HG03159 (cell line): ENCODE results near the gene CAMK2D.
"Not testable (repeated sequence)": the region's sequence is repeated elsewhere in the genome, so short reads cannot be mapped to it uniquely, and the experiment has no call there.

Experiments
- ATAC-seq: cut with Tn5 transposase; IDR thresholded peaks from one replicate; pipeline ENCODE4 v1.9.1; 2021; ENCODE audit warnings: mild to moderate bottlenecking, moderate library complexity; ENCODE audit not compliant: unreplicated experiment

The CAMK2D gene

DNA sequence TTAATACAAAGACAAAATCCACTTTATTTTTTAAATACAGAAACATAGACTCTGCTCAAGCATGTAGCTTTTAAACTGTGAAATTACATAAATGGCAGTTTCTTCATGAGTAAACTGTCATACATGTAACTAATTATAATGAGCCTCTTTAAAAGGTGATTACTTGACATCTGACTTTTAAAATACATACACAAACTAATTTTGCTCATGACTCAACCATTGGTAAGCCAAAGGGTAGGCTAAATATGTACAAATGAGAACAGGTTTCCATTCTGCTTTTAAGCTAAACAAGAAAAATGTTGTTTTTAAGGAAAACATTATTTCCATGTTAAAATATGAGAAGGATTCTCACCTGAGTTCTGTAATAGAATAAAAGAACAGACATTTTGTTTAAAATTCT lies 27.9 kb downstream of the CAMK2D start:
- no peak for ATAC-seq

DNA sequence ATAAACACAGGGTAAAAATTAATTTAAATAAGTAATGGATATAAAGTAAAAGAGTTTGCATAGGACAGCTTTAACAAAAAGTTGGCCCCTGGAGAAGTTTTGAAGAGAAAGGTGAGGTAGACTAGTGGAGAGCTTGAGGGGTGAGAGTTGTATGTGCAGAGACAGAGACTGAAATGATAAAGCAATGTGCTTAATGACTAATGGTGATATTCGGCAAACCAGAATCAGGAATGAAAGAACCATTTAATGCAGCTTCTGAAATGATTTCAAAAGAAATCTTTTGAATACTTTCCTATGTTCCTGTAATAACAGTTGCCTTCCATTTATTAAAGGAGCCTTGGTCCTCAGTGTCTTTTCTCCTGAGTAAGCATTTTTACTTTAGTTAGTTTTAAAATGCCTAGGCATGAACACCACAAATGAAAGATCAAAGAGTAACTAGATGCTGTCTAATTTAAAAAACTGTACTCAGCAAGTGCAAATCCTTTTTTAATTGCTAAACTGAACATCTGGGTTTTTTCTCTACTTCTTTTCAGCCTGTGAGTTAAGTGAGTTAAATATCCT lies 28.5 kb downstream of the CAMK2D start:
- no peak for ATAC-seq

DNA sequence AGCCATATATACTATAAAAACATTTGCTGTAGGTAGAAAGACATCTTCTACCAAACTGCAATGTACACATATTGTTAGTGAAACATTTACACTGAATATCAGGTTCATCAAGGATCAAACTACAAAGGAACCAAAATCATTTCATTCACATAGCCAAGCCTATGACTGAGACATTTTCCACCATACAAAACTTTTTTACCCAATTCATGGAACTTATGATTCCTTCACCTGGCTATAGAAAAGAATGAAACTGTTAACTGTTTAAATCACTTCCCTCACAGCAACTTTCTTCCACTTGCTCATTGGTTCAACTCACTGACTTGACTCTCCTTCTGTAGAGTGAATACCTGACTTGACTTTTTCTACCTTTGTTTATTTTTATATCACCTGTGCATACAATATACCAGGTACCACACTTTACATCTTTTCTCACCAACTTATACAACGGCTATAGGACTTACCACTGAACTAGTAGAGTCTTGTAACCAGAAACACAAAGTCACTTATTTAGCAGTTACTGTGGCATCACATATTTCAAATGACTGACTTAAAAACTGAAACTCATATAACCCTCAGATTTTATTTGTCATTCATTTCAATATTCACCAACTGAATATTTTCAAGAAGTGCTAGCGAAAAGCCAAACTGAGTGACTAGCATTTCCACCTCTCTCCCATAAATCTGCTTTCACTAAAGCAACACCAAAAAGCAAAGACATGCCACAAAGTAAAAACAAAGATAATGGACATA lies 30.9 kb downstream of the CAMK2D start:
- no peak for ATAC-seq

DNA sequence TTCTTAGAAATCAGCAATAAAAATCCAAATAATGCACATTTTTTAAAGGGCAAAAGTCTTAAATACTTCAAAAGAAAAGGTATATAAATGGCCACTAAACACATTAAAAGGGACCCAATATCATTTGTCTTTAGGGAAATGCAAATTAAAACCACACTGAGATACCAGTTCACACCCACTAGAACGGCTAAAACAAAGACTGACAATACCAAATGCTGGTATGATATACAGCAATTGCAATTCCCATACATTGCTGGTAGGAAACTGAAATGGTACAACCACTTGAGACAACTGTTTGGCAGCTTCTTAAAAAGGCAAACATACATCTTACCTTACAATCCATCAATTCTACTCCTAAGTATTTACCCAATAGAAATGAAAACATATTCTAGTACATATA lies 33.7 kb downstream of the CAMK2D start:
- ATAC-seq, result no peak

DNA sequence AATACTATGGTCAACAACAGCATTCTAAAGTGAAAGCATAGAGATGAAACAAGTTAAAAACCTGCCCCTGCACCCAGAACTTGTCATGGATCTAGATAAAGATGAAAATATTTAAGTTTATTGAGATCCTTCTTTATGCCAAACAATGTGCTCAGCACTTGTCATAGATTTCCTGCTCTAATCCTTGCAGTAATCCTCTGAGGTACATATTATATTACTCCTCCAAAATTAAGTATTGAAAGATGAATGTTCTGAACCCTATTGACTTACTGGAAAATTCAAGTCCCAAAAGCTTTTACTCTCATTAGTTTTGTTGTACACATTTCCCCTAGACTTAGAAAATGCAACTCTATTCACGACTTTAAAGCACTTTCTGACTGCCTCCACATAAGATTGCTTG lies 35.6 kb downstream of the CAMK2D start:
- no peak for ATAC-seq

DNA sequence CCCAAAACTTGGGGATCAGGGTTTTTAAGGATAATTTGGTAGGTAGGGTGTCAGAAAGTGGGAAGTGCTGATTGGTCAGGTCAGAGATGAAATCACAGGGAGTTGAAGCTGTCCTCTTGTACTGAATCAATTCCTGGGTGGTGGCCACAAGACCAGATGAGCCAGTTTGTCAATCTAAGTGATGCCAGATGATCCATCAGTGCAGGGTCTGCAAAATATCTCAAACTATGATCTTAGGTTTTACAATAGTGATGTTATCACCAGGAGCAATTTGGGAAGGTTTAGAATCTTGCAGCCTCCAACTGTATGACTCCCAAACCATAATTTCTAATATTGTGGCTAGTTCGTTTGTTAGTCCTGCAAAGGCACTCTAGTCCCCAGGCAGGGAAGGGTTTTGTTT lies 43.3 kb downstream of the CAMK2D start:
- no peak for ATAC-seq

DNA sequence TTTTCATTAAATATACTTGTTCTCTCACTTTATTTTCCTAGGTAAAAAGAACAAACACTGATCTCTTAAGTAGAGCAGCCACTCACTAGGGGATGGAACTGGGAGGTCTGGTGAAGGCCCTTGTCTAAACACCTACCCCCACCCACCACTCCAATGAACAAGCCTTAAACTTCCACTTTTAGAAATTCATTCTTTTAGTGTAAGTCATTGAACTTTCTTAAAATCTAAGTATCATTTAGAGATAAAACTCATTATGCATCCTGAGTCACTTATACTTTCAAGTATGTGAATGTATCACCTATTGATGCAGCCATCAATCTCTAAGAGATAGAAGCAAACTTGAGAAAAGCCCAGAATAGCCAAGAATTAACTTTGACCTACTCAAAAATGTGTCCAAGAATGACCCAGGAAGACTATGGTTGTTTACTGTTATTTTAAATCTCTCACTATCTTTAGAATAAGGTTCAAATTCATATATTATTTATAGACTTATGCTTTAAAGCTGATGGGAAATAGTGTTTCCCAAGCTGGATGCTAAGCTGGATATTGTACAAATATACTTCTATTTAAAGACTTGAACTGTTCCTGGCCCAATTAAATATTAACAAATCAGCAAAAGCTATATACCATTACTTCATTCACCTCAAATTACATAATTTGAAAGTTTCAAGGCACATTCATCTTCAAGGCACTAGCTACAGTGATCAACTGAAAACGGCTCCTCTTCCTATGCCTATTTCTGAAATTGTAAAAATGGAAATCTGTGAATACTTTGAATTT lies 49.5 kb downstream of the CAMK2D start:
- ATAC-seq, result no peak

DNA sequence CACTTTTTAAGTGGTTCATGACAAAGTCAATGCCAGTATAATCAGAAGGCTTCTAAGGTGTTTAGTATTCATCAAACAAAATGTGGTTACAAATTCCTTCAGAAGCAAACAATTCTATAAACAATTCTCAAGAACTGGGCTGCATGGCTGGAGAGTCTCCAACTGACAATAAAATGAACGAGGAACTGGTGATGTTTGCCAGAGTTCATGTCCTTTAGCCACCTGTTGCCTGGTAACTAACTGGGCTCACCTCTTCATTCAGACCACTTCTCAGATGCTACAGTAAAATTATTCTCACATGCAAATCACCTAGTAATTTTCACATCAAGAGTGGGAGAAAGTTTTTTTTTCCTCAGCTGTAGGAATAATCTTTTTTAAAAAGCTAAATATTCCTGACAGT lies 53.3 kb downstream of the CAMK2D start:
- ATAC-seq, result peak; percentile 76

DNA sequence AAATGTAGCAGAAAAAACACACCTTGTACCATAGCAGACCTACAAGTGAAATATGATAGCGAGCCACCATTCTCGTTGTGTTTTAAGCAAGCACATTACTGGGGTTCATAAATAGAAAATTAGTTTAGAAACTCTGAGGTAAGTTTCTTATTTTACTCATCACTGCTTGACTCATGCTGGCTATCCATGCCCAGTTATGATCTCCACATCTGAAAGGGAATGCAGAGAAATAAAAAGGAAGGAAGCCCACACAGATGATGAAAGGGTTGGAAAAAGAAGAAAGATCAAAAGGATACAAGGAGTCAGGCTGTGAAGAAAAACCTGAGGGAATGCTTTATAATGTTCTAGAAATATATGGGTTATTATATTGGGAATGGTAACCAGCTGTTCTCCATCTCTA lies 54.5 kb downstream of the CAMK2D start:
- no peak for ATAC-seq

DNA sequence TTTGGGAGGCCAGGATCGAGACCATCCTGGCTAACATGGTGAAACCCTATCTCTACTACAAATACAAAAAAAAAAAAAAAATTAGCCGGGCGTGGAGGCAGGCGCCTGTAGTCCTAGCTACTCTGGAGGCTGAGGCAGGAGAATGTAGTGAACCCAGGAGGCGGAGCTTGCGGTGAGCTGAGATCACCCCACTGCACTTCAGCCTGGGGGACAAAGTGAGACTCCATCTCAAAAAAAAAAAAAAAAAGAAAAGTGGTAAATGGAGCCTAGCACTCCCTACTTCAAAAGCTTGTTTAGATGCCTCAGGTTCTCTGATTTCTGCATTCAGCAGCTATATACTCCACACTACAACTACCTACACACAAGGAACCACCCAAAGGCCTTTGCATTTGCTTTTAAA lies 56.4 kb downstream of the CAMK2D start:
- ATAC-seq, result not testable (repeated sequence)

DNA sequence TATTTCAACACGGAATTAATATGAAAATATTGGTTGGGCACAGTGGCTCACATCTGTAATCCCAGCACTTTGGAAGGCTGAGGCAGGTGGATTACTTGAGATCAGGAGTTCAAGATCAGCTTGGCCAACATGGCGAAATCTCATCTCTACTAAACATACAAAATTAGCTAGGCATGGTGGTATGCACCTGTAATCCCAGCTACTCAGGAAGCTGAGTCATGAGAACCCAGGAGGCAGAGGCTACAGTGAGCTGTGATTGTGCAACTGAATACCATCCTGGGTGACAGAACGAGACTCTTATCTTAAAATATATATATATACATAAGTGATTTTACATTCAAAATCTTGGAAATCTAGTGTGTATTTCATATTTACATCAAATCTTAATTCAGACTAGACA lies 58.9 kb downstream of the CAMK2D start:
- not testable (repeated sequence) for ATAC-seq

DNA sequence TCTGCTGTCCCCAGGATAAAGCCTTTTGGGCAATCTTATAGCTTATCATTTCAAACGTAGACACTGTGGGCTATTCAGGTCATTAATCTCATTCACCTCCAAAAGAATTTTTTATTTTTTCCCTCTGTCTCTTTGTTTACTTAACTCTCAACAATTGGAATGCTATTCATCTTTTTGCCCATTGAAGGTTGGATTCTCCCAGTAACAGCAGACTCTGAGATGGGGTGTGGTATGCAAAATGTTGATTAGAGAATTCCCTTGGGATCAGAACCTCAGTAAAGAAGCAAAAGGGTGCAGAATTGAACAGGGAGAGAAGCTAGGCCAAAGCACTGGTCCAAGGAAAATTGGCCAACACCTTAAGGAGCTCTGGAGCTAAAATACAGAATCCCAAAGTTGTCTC lies 60.4 kb downstream of the CAMK2D start:
- no peak for ATAC-seq

DNA sequence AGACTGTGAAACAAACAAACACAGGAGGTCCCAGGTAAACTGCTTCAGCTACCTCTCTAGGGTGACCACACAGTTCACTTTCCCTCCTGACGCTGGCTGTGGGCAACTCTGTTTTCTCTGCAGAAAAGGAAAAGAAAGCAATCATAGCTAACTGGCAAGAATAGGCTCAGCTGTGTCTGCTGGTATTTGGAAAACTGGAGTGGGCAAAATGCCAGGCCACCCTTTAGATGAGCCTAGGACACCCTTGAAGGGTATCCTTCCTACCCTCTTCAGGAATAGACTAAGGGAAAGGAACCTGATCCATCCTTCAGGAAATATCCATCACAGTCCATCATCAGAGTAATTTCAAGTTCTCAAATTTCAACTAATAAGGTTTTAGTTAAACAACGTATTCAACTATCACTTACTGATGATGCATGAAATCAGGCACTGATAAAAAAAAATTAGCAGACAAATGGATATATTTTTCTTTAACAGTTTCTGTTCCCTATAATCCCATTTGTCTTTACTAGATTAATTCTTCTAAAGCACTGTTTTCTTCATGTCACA lies 60.9 kb downstream of the CAMK2D start:
- ATAC-seq, result no peak

DNA sequence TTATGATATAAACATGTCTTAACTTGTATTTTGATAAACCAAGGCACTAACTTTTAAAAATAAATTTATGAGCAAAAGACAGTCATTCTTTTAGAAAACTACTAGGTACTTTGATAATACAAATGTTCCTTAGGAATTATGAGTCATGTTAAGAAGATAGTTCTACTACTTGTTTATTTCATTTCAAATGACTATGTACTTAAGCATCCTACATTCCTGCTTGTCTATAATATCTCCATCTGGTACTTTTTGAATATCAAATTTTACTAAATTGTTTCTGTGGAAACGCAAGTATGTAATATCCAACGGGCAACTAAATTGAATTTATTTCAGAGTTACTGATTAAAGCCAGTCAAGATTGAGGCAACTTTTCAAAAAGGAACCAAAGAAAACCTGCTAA lies 61.8 kb downstream of the CAMK2D start:
- ATAC-seq, result no peak

DNA sequence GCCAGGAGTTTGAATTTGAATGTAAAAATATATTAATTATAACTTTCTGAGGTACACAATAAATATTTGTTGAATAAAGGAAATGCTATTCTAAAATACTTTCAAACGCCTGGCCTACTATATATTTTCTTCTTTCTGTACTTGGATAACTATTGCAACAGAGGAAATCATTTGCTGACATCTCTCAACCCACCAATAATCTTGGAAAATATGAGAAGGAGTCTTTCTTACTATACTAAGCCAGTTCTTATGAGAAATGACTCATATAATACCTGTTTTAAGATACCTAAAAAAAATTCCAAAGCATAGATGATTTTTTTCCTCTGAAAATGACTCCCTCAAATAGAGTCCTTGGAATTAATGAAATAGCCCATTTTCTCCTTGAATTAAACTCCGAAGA lies 64.1 kb downstream of the CAMK2D start:
- no peak for ATAC-seq

DNA sequence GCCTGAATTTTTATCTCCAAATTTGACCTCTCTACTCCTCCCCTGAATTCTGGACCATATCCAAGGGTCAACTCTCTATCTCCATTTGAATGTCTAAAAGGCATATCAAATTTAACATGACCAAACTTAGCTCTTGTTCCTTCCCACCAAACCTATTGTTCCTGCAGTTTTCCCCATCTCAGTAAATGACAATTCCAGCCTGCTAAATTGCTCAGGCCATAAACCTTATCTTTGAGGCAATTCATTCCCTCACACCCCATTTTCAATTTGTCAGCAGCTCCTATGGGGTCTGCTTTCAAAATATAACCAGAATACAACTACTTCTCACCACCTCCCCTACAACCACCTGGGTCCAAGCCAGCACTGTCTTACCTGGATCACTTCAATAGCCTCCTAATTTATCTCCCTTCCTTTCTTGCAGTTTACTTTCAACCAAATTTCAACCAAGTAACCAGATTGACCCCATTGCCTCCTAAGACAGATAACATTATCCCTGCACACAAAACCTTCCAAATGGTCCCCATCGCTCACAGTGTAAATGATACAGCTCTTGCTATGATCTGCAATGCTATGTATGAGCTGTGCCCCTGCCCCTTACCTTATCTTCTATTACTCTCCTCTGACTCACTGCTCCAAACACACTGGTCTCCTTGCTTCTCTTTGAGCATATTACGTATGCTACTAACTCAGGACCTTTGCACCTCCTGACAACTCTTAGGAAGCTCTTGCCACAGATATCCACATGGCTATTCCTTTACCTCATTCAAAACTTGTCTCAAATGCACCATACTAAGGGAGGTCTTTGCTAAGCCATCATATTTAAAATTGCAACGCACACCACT lies 66.0 kb downstream of the CAMK2D start:
- no peak for ATAC-seq

DNA sequence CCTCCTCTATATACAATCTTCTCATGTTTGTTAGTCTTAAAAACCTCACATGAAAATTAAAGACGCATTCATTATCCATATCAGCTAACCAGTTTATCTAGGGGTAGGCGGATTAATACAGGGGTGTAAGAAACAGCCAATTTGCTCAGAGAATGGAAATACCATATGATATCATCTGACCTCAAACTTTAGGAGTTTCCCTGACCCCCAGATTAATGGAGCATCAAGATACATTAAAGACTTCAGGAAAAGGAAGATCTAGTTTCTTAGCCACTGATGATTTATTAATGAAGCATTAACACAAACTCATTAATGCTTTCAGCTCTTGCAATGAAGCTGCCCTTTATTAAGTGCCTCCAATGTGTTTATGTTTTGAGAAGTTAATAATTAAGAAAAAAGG lies 67.5 kb downstream of the CAMK2D start:
- ATAC-seq, result no peak

DNA sequence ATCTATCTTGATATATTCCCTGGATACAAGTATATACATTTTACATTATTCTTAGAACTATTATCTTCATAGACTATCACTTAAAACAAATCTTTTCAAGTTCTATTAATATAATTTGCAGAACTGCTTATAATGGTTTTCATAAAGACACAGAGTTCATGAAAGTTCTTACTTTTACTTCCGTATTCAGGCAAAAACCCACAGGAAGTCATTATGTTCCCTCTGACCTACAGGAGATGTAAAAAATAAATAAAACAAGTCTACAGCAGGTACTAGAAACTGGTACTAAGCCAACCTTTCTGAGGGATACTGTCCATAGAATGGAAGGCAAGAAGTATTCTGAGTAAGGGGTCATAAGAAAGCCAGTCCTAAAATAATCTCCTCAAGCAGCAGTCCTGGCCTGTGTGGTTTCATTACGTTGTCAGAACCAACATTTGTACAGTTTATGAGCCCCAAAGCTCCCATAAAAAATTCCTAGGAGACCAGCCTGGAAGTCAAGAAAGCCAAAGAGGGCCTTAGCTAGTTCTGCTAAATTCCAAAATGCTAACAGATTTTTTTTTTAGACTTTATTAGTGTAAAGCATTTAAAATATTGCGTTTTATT lies 68.6 kb downstream of the CAMK2D start:
- ATAC-seq, result peak; percentile 70

DNA sequence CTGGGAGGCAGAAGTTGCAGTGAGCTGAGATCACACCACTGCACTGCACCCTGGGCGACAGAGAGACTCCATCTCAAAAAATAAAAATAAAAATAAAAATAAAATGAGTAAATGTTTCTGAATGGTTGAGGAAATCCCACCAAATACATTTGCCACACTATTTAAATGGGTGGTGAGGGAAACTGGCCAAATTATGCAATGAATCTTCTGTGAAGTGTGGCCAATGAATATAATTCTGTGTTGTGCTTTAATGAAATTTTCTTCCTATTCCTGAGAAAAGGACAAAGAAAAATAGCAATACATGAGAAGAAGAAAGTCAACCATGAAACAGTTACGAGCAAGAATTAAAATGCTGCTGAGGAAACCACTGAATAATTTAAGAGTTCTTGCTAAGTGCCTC lies 69.9 kb downstream of the CAMK2D start:
- ATAC-seq, result no peak

DNA sequence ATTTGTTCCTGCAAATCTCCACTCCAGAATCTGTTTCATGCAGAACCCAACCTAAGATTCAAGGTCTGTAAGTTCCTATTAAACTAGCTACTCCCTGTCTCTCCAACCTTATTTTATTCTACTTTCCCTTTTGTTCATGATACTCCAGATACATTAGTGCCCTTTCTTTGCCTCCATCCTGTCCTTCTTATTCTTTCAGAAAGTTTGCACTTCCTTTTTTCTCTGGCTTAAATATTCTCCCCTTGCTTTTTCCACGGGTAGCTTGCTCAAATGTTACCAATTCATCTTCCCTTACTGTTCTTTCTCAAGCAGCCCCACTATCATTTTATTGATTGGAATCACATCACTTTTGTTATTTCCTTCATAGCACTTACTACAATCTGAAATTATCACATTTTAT lies 72.1 kb downstream of the CAMK2D start:
- ATAC-seq, result no peak
